HepG2 (cell line): ENCODE data around the gene ZMAT2. TPM values are rescaled to one million over a fixed set of nuclear protein-coding genes. Genes with fewer than 3 reads are reported as not detected.
A peak's percentile ranks its signal among the peaks of the same experiment; 100 is the strongest.
"Not testable (repeated sequence)": the region's sequence is repeated elsewhere in the genome, so short reads cannot be mapped to it uniquely, and the experiment has no call there.

ENCODE experiments used
- ATAC-seq: fragments of 200-7000 bp; cut with Tn5 transposase; 3 replicates; pipeline ENCODE4 v1.9.1; 2020; ENCODE audit warnings: mild to moderate bottlenecking, moderate library complexity
- BruUV-seq: library from RNA; stranded (reverse); fragments of 400-500 nt; replicated peaks from 2 replicates; lab custom pipeline; 2021; lab: Mats Ljungman, UMichigan
- CTCF ChIA-PET: fragments of 300-600 bp; formaldehyde crosslinking; extraction: SDS; loops from one replicate; lab custom pipeline; 2021; ENCODE audit warnings: low total read pairs, inconsistent platforms, low intra/inter-chr PET ratio; lab: Yijun Ruan, JAX
- POLR2A ChIA-PET: fragments of 350-600 bp; sonication (Branson Sonifier 250); formaldehyde crosslinking; loops from one replicate; lab custom pipeline; 2020; ENCODE audit warnings: antibody characterized with exemption, inconsistent platforms; lab: Yijun Ruan, JAX
- DNase-seq: peaks from one replicate; pipeline ENCODE4 v3.0.0-alpha.2; 2015; ENCODE audit warnings: low spot score
- FAIRE-seq: peaks from 3 replicates; lab custom pipeline; 2011; peaks lifted over from hg19 to GRCh38; lab: Jason Lieb, UNC
- H2AFZ ChIP-seq: one replicate; pipeline ENCODE4 v1.6.1; 2011; ENCODE audit warnings: low read length, inconsistent platforms
- H3K27ac ChIP-seq: fragments of 300-600 bp; 3 replicates; pipeline ENCODE4 v1.8.0; 2011; ENCODE audit warnings: mixed run types, mild to moderate bottlenecking, mixed read lengths, low read length, inconsistent platforms; ENCODE audit not compliant: insufficient read depth; ENCODE audit errors: extremely low read length
- H3K27me3 ChIP-seq, 2 experiments: fragments of 200-600 bp in 1 of 2; 2 replicates in 1 of 2; 3 replicates in 1 of 2; pipeline versions ENCODE4 v1.6.0 to v1.8.0; 2011; ENCODE audit warnings: low read length in 2 of 2, mild to moderate bottlenecking in 2 of 2, moderate library complexity in 2 of 2, inconsistent platforms in 1 of 2; ENCODE audit not compliant: insufficient read depth in 2 of 2, control insufficient read depth in 1 of 2
- H3K36me3 ChIP-seq, 2 experiments: fragments of 200-600 bp in 1 of 2; replicated peaks in 1 of 2; 2 replicates in 1 of 2; 3 replicates in 1 of 2; pipeline versions ENCODE4 v1.5.1 to v1.8.0; 2011; ENCODE audit warnings: low read length in 2 of 2, inconsistent platforms in 1 of 2; ENCODE audit not compliant: insufficient read depth in 2 of 2, control insufficient read depth in 1 of 2
- H3K4me1 ChIP-seq: 2 replicates; pipeline ENCODE4 v1.5.1; 2012; ENCODE audit warnings: low read length, inconsistent platforms; ENCODE audit not compliant: insufficient read depth
- H3K4me2 ChIP-seq: 2 replicates; pipeline ENCODE4 v1.6.0; 2011; ENCODE audit warnings: low read depth, low read length, inconsistent platforms
- H3K4me3 ChIP-seq, 3 experiments: fragments of 200-600 bp in 1 of 3; sonication (generic), shearing (Covaris generic) in 1 of 3; replicated peaks in 1 of 3; 2 replicates each; pipeline ENCODE4 v1.5.1; 2011 to 2016; ENCODE audit warnings: low read length in 3 of 3, inconsistent platforms in 2 of 3, low read depth in 2 of 3, mild to moderate bottlenecking in 2 of 3, control low read depth in 1 of 3, mixed read lengths in 1 of 3; ENCODE audit not compliant: insufficient read depth in 1 of 3
- H3K79me2 ChIP-seq: one replicate; pipeline ENCODE4 v1.6.1; 2011; ENCODE audit warnings: low read length, inconsistent platforms; ENCODE audit not compliant: insufficient read depth
- H3K9ac ChIP-seq: 2 replicates; pipeline ENCODE4 v1.6.0; 2011; ENCODE audit warnings: mild to moderate bottlenecking, low read depth, low read length, inconsistent platforms; ENCODE audit not compliant: insufficient read depth
- H3K9me3 ChIP-seq: 2 replicates; pipeline ENCODE4 v1.5.1; 2012; ENCODE audit warnings: mild to moderate bottlenecking, low read length
- H4K20me1 ChIP-seq: 2 replicates; pipeline ENCODE4 v1.6.0; 2011; ENCODE audit warnings: inconsistent platforms, mild to moderate bottlenecking, low read length, moderate library complexity; ENCODE audit not compliant: insufficient read depth
- EHMT2 ChIP-seq: fragments of 200-600 bp; sonication (generic); IDR thresholded peaks from 2 replicates; pipeline ENCODE4 v1.7.0; 2017; ENCODE audit warnings: antibody characterized with exemption, low read depth, low read length, borderline replicate concordance
- HOXA3 ChIP-seq: sonication (generic); formaldehyde crosslinking; IDR thresholded peaks from 2 replicates; pipeline ENCODE4 v1.5.0; 2020; ENCODE audit warnings: missing genetic modification reagents
- JDP2 ChIP-seq: sonication (generic); formaldehyde crosslinking; IDR thresholded peaks from 2 replicates; pipeline ENCODE4 v1.8.1; 2022; ENCODE audit warnings: missing genetic modification reagents, borderline replicate concordance
- KMT2B ChIP-seq: IDR thresholded peaks from 2 replicates; pipeline ENCODE4 v1.6.1; 2016; ENCODE audit warnings: missing genetic modification reagents, missing compliant biosample characterization
- MEIS1 ChIP-seq: sonication (generic); formaldehyde crosslinking; IDR thresholded peaks from 2 replicates; pipeline ENCODE4 v1.9.0; 2021; ENCODE audit warnings: mild to moderate bottlenecking, missing genetic modification reagents, moderate library complexity, borderline replicate concordance
- RNF2 ChIP-seq: fragments of 450-650 bp; conservative IDR thresholded peaks from 2 replicates; pipeline ENCODE4 v1.6.1; 2016; ENCODE audit warnings: low read depth
- TGIF2 ChIP-seq: IDR thresholded peaks from 2 replicates; pipeline ENCODE4 v1.6.1; 2016; ENCODE audit warnings: control low read depth, missing compliant biosample characterization
- ZBTB20 ChIP-seq: sonication (generic); formaldehyde crosslinking; IDR thresholded peaks from 2 replicates; pipeline ENCODE4 v1.8.1; 2023; ENCODE audit warnings: missing genetic modification reagents, low read depth, mild to moderate bottlenecking, borderline replicate concordance
- WGBS: methylation state at CpG from one replicate; pipeline ENCODE4 v1.1.6; 2017; ENCODE audit warnings: low lambda C conversion rate; 5-methylcytosine and 5-hydroxymethylcytosine counted together
- in situ Hi-C: cut with HindIII; loops from 2 replicates; pipeline ENCODE4 v1.10.0; 2017; ENCODE audit warnings: low pct_unique_long_range_greater_than_20kb; ENCODE audit not compliant: extremely low pct_ligation_motif_present
- intact Hi-C: fragments of 100-400 bp; cut with micrococcal nuclease; formaldehyde crosslinking; loops from one replicate; pipeline ENCODE4 v1.10.0; 2022; ENCODE audit not compliant: unreplicated experiment
- polyA plus RNA-seq, 8 experiments: library from polyadenylated mRNA; depleted of rRNA in 3 of 8; stranded (reverse) in 7 of 8; unstranded in 1 of 8; fragments of >200 nt; fragmentation: Illumina TruSeq in 4 of 8; extraction: Trizol in 4 of 8; gene quantifications; 2 replicates each; pipeline versions ENCODE4 v1.2.1 to v1.2.3, GENCODE V29; 2011 to 2016; ENCODE audit warnings: low read depth in 4 of 8, missing spikeins in 1 of 8, mixed read lengths in 1 of 8; ENCODE audit not compliant: insufficient read depth in 1 of 8
- total RNA-seq, 5 experiments: library from RNA; depleted of rRNA; stranded (reverse); fragments of >200 nt; fragmentation: Illumina TruSeq; extraction: Trizol; gene quantifications; 2 replicates each; pipeline ENCODE4 v1.2.3, GENCODE V29; 2016; ENCODE audit warnings: low read depth in 1 of 5
- TF ChIP-seq, protein P1 (sequence below): sonication (generic); formaldehyde crosslinking; IDR thresholded peaks from 2 replicates; pipeline ENCODE4 v1.4.0; 2020; ENCODE audit warnings: missing genetic modification reagents
- TF ChIP-seq, protein P2 (sequence below): IDR thresholded peaks from 2 replicates; pipeline ENCODE4 v1.6.1; 2016; ENCODE audit warnings: low read depth, borderline replicate concordance

ZMAT2 gene
- total and polyA plus RNA-seq, 2 of the 13 experiments (the other 11 are each of a cell fraction or from before 2014, with no cell fraction given), result 35.4 to 92.8 TPM

DNA sequence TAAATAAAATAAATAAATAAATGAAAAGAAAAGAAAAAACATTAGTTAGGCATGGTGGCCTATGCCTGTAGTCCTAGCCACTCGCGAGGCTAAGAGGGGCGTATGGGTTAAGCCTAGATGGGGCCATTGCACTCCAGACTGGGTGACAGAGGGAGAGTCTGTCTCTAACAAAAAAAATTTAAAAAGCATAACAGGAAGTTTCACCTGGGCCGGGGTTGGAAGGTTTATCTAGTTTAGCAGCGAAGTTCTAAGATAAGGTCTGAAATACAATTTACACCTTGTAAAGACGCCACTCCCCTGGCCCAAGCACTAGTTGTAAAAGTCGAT is 18.0 kb downstream of the ZMAT2 start:
- H3K9ac ChIP-seq, result peak overlapping the region; percentile 57
- FAIRE-seq (no peak), ATAC-seq (peak; percentile 2; the same call in 2 of the 3 replicates), DNase-seq (no peak)
- no peaks in the 10 kb centered on the region for H3K79me2 ChIP-seq
- ChIA-PET POLR2A (interaction anchor here (0.6 to 2.9 kb wide), 13 partner anchors 7 to 317 kb away, joined by 3 to 21 read pairs (median 8); partner anchors contain the start of genes ANKHD1, APBB3, HARS1 and HARS2), CTCF (no interaction called here)
- H4K20me1 ChIP-seq, result no peaks in the 10 kb centered on the region
- 59% methylated on average over 7 of the region's 7 CpGs for WGBS
- in situ Hi-C loops, result no loop called here
- intact Hi-C loops, result loop anchor here (2.0 to 10.0 kb wide), 6 partner anchors 27 to 543 kb away; partner anchors contain the start of genes ANKHD1, CYSTM1, HARS1 and HARS2
- TF ChIP-seq MEIS1 (CRISPR knock-in tag) (no peak), TGIF2 (CRISPR knock-in tag) (no peak), EHMT2 (no peak), RNF2 (no peak), KMT2B (CRISPR knock-in tag) (no peak), JDP2 (CRISPR knock-in tag) (no peak), ZBTB20 (CRISPR knock-in tag) (no peak), HOXA3 (CRISPR knock-in tag) (no peak)
- TF ChIP-seq, protein P1, sequence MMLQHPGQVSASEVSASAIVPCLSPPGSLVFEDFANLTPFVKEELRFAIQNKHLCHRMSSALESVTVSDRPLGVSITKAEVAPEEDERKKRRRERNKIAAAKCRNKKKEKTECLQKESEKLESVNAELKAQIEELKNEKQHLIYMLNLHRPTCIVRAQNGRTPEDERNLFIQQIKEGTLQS (CRISPR knock-in tag), result no peak
- TF ChIP-seq, protein P2, sequence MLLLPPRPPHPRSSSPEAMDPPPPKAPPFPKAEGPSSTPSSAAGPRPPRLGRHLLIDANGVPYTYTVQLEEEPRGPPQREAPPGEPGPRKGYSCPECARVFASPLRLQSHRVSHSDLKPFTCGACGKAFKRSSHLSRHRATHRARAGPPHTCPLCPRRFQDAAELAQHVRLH (CRISPR knock-in tag), result no peak
- H2AFZ ChIP-seq, result peak overlapping the region; percentile 59
- no peaks in the 10 kb centered on the region for H3K27me3 ChIP-seq
- peak overlapping the region; percentile 79 for H3K27ac ChIP-seq
- peak overlapping the region; percentile 61 for H3K4me2 ChIP-seq
- no peaks in the 10 kb centered on the region for H3K9me3 ChIP-seq
- peak overlapping the region; percentile 23 to 64 (median 60); a peak in 5 of 6 replicates for H3K4me3 ChIP-seq
- BruUV-seq, result TSS peak; percentile 99
- no peaks in the 10 kb centered on the region for H3K36me3 ChIP-seq
- peaks cover 16% of the 10 kb centered on the region for H3K4me1 ChIP-seq

DNA sequence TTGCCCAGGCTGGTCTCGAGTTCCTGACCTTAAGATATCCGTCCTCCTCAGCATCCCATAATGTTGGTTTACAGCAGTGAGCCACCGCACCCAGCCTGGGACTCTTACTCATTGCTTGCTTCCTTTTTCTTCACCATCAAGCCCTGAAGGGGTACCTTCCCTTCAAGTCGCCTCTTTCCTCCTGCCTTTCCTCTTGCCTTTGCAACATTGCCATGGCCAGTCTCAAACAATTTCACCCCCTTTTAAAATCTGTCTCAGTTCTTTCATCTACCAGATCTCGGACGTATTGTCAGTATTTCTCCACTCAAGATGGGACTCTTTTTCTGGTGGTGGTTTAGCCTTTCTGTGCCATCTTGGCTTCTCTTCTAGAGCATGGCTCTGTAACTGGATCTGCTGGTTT is 20.5 kb downstream of the ZMAT2 start:
- 46% methylated on average over 6 of the region's 6 CpGs for WGBS
- intact Hi-C loops, result not testable (repeated sequence)
- CTCF ChIA-PET, result interaction anchor here (1.6 kb wide), 1 partner anchor 145 kb away, joined by 4 read pairs; no protein-coding TSS in a partner anchor

DNA sequence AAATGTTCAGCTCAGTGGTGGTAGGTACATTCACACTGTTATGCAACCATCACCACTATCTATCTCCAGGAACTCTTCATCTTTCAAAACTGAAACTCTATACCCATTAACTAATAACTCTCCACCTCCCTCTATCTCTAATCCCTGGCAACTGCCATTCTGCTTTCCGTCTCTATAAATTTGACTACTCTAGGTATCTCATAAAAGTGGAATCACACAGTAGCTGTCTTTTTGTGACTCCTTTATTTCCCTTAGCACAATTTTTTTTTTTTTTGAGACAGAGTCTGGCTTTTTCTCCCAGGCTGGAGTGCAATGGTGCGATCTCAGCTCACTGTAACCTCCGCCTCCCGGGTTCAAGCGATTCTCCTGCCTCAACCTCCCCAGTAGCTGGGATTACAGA is 21.1 kb downstream of the ZMAT2 start:
- BruUV-seq, H2AFZ ChIP-seq, H4K20me1 ChIP-seq, intact Hi-C loops, H3K9me3 ChIP-seq, FAIRE-seq, DNase-seq, H3K36me3 ChIP-seq, H3K4me3 ChIP-seq, H3K27ac ChIP-seq, ATAC-seq, H3K79me2 ChIP-seq, CTCF ChIA-PET, H3K27me3 ChIP-seq, H3K9ac ChIP-seq: not testable (repeated sequence)
- Histone ChIP-seq H3K4me2 (peak overlapping the region; percentile 12; the same call in 1 of the 2 replicates), H3K4me1 (peaks cover 29% of the 10 kb centered on the region)
- POLR2A ChIA-PET, result interaction anchor here (0.7 kb wide), 1 partner anchor 319 kb away, joined by 4 read pairs; no protein-coding TSS in a partner anchor
- in situ Hi-C loops, result loop anchor here (10.0 kb wide), 1 partner anchor 157 kb away; the partner anchor contains the start of genes APBB3 and SLC35A4
- 34% methylated on average over 5 of the region's 5 CpGs for WGBS

More for the DNA sequence above, 20.5 kb downstream of the ZMAT2 start:
- in situ Hi-C loops, result loop anchor here (10.0 kb wide), 1 partner anchor 156 kb away; the partner anchor contains the start of genes APBB3 and SLC35A4
- peaks cover 28% of the 10 kb centered on the region for H3K4me1 ChIP-seq
- not testable (repeated sequence) for H2AFZ ChIP-seq, FAIRE-seq, H3K27me3 ChIP-seq, H3K9ac ChIP-seq, BruUV-seq, H3K27ac ChIP-seq, H3K36me3 ChIP-seq, H3K9me3 ChIP-seq, DNase-seq, H4K20me1 ChIP-seq, H3K79me2 ChIP-seq, H3K4me3 ChIP-seq, ATAC-seq
- H3K4me2 ChIP-seq, result peak overlapping the region; percentile 24; the same call in 1 of the 2 replicates
- POLR2A ChIA-PET, result interaction anchor here (0.9 to 2.6 kb wide), 2 partner anchors 173 to 320 kb away, joined by 3 to 17 read pairs; partner anchors contain the start of genes ANKHD1 and EIF4EBP3
